Measurements from ENCODE around the gene ISX. TPM values are rescaled to one million over a fixed set of nuclear protein-coding genes. Genes with fewer than 3 reads are reported as not detected.

Gene ISX
- total and polyA plus RNA-seq, 5 donors, result not detected

DNA sequence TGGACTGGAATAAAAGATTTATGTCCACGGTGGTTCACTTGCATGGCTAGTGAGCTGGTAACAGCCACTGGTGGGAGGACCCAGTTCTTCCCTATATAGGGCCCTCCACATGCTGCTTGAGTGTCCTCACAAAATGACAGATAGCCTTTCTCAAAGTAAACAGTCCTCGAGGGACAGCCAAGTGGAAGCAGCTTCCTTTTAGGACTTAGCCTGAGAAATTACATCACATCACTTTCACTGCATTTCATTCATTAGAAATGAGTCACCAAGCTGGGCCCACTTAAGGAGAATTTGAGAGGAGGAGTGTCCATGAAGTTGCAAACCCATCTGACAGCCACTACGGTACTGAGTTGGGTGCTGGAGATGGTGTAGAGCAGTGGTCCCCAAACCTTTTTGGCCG is 7.0 kb downstream of the ISX start:
- H3K27ac ChIP-seq (ENCODE audit: low read length), result no peak overlapping the region
- H3K27me3 ChIP-seq (ENCODE audit: control insufficient read depth, insufficient read depth), result no peaks in the 10 kb centered on the region
- no peak for ATAC-seq
- 65% methylated on average over 4 of the region's 4 CpGs for WGBS
- intact Hi-C loops (cut with DNase I), result no loop called here
- H3K4me1 ChIP-seq (ENCODE audit: control insufficient read depth, insufficient read depth, low read length), result no peaks in the 10 kb centered on the region
- DNase-seq, result no peak
- H3K9me3 ChIP-seq (ENCODE audit: control insufficient read depth, low read length), result no peaks in the 10 kb centered on the region
- no peak overlapping the region for H3K4me3 ChIP-seq (ENCODE audit: low read length)

DNA sequence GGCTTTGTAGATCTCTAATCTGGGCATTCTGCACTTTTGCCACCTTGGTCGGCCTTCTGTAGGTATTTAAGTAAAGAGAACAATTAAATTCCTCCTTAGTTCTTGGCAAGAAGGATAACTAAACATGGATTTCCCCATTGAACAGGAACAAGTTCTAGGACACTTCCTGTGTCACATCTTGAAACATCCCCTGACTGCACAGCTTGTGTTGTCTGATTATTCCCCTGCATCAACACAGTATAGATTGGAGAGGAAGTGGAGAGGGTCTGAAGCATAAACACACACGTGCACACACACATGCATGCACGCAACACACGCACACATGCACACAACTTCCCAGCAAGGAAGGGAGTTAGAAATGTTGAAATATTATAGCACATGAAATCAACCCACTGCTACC is 8.6 kb downstream of the ISX start:
- no peaks in the 10 kb centered on the region for H3K4me1 ChIP-seq (ENCODE audit: control insufficient read depth, insufficient read depth, low read length)
- no peaks in the 10 kb centered on the region for H3K27me3 ChIP-seq (ENCODE audit: control insufficient read depth, insufficient read depth)
- 85% methylated on average over 4 of the region's 4 CpGs for WGBS
- H3K9me3 ChIP-seq (ENCODE audit: control insufficient read depth, low read length), result no peaks in the 10 kb centered on the region
- H3K27ac ChIP-seq (ENCODE audit: low read length), result no peak overlapping the region
- ATAC-seq (no peak), DNase-seq (no peak)
- intact Hi-C loops (cut with DNase I), result no loop called here
- H3K4me3 ChIP-seq (ENCODE audit: low read length), result no peak overlapping the region

DNA sequence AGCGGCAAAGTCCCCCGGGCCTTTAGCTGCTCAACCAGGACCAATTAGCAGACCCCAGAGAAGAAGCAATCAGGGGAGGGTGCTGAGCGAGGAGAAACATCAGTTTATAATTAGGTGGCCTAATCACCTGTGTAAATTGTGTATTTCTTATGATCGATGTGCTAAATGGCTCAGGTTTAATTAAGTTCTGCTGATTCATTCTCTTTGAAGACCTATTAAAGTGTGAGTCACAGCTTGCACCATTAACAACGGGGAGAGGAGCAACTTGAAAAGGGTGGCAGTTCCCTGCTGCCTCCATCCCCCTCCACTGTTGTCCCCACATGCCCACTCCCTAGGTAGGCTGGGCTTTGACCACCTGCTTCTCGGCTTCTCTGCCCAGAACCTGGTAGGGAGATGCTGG is 10.7 kb downstream of the ISX start:
- 78% methylated on average over 6 of the region's 6 CpGs for WGBS
- ATAC-seq, result no peak

DNA sequence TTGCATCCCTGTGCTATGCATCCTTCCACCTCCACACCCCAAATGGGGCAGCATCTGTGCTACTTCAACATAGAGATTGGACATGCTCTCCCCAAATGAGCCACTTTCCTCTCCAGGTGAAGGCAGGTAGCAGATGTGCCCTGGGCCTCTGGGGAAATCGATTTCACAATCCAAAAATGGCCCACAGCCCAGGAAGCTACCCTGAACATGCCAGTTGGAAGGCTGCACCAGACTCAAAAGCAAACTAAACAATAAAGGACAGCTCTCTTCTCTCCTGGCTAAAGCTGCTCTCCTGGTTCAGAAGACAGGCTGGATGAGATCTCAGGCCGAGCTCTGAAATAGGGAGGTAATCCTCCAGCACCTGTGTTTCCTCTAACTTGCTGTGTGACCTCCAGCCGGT is 19.7 kb downstream of the ISX start:
- Histone ChIP-seq H3K27ac (ENCODE audit: low read length) (no peak overlapping the region), H3K4me1 (ENCODE audit: control insufficient read depth, insufficient read depth, low read length) (no peaks in the 10 kb centered on the region), H3K27me3 (ENCODE audit: control insufficient read depth, insufficient read depth) (no peaks in the 10 kb centered on the region), H3K9me3 (ENCODE audit: control insufficient read depth, low read length) (no peaks in the 10 kb centered on the region), H3K4me3 (ENCODE audit: low read length) (no peak overlapping the region)
- DNase-seq (no peak), ATAC-seq (no peak)
- intact Hi-C loops (cut with DNase I), result no loop called here
- 70% methylated on average over 3 of the region's 3 CpGs for WGBS

More for the DNA sequence above, 10.7 kb downstream of the ISX start:
- Histone ChIP-seq H3K27me3 (ENCODE audit: control insufficient read depth, insufficient read depth) (no peaks in the 10 kb centered on the region), H3K9me3 (ENCODE audit: control insufficient read depth, low read length) (no peaks in the 10 kb centered on the region), H3K4me3 (ENCODE audit: low read length) (no peak overlapping the region), H3K27ac (ENCODE audit: low read length) (no peak overlapping the region), H3K4me1 (ENCODE audit: control insufficient read depth, insufficient read depth, low read length) (no peaks in the 10 kb centered on the region)
- DNase-seq, result no peak
- intact Hi-C loops (cut with DNase I), result no loop called here

DNA sequence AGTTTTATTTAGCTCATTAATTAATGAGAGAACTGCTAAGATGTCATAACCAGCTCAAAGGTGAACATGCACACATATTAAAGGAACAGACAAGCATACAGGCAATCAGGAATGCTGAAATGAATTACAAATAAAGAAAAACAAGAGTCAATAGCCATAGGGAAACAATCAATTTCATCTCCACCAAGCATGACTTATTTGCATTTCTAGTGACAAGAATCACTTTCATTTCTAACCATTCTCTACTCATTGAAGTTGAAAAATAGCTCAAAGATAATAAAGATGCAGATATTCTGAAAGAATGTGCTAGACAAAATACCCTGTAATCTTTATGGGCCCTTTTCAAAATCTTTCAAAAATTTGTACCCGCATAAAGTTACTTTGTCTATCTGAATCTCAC is 23.2 kb downstream of the ISX start:
- ATAC-seq, result no peak
- 96% methylated on average over 1 of the region's 1 CpG for WGBS

DNA sequence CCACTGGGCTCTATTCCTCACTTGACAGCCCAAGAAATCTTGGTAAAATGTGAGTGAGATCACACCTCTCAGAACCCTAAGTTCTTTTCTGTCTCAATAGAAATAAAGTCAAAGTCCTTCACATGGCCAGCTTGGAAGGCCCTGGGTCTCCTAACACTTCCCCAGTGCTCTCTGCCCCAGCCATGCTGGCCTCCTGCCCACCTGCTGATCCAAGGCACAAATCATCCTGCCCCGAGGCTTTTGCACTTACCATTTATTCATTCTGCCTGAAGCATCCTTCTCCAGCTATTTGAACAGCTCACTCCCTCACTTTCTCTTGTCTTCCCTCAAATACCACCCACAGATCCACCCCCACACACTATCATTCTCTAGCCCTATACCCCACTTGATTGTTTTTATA is 26.4 kb downstream of the ISX start:
- WGBS, result 35% methylated on average over 1 of the region's 1 CpG
- intact Hi-C loops (cut with DNase I), result no loop called here
- H3K27me3 ChIP-seq (ENCODE audit: control insufficient read depth, insufficient read depth), result no peaks in the 10 kb centered on the region

More for the DNA sequence above, 23.2 kb downstream of the ISX start:
- DNase-seq, result no peak
- intact Hi-C loops (cut with DNase I), result no loop called here
- H3K27me3 ChIP-seq (ENCODE audit: control insufficient read depth, insufficient read depth), result no peaks in the 10 kb centered on the region
- H3K4me1 ChIP-seq (ENCODE audit: control insufficient read depth, insufficient read depth, low read length), result no peaks in the 10 kb centered on the region
- H3K4me3 ChIP-seq (ENCODE audit: low read length), result no peak overlapping the region
- H3K9me3 ChIP-seq (ENCODE audit: control insufficient read depth, low read length), result no peaks in the 10 kb centered on the region
- no peak overlapping the region for H3K27ac ChIP-seq (ENCODE audit: low read length)

DNA sequence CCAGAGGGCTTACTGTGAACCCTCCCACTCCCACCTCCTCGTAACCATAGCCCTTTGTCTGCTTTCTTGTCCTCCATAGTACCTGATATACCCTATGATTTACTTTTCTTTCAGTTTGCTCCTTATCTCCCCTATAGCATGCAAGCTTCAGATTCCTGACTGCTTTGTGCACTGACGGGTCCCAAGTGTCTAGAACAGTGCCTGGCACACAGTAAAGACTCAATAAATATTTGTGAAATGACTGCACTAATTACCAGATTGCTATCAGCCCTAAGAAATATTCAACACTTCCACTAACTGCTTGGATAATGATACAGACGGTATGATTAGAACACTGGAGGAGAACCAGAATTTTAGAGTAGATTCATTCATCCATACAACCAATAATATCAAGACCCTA is 33.0 kb downstream of the ISX start:
- WGBS, result 51% methylated on average over 3 of the region's 3 CpGs
- H3K27me3 ChIP-seq (ENCODE audit: control insufficient read depth, insufficient read depth), result no peaks in the 10 kb centered on the region
- no peak overlapping the region for H3K27ac ChIP-seq (ENCODE audit: low read length)
- H3K4me3 ChIP-seq (ENCODE audit: low read length), result no peak overlapping the region
- no peak for DNase-seq
- intact Hi-C loops (cut with DNase I), result no loop called here
- ATAC-seq, result no peak
- no peaks in the 10 kb centered on the region for H3K4me1 ChIP-seq (ENCODE audit: control insufficient read depth, insufficient read depth, low read length)
- no peaks in the 10 kb centered on the region for H3K9me3 ChIP-seq (ENCODE audit: control insufficient read depth, low read length)

More for the DNA sequence above, 26.4 kb downstream of the ISX start:
- no peaks in the 10 kb centered on the region for H3K9me3 ChIP-seq (ENCODE audit: control insufficient read depth, low read length)
- DNase-seq (no peak), ATAC-seq (no peak)
- no peak overlapping the region for H3K27ac ChIP-seq (ENCODE audit: low read length)
- H3K4me3 ChIP-seq (ENCODE audit: low read length), result no peak overlapping the region
- no peaks in the 10 kb centered on the region for H3K4me1 ChIP-seq (ENCODE audit: control insufficient read depth, insufficient read depth, low read length)

DNA sequence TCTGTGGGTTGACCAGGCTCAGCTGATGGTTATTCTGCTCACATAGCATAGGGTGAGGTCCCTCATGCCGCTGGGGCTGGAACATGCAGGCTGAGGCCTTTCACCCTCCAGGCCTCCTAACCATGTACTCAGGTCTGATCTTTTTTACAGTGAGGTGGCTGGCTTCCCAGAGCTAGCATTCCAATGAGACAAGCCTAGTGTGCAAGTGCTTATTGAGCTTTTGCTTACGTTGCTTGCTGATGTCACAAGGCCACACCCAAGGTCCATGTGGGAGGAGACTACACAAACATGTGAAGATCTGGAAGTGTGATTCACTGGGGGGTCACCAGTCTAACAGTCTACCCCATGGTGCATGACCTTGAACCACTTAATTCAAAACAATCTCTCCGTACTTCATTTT is 33.9 kb downstream of the ISX start:
- intact Hi-C loops (cut with DNase I), result no loop called here
- 81% methylated on average over 3 of the region's 3 CpGs for WGBS
- ATAC-seq (no peak), DNase-seq (no peak)
- no peaks in the 10 kb centered on the region for H3K27me3 ChIP-seq (ENCODE audit: control insufficient read depth, insufficient read depth)
- H3K4me1 ChIP-seq (ENCODE audit: control insufficient read depth, insufficient read depth, low read length), result no peaks in the 10 kb centered on the region
- H3K27ac ChIP-seq (ENCODE audit: low read length), result no peak overlapping the region
- H3K4me3 ChIP-seq (ENCODE audit: low read length), result no peak overlapping the region
- H3K9me3 ChIP-seq (ENCODE audit: control insufficient read depth, low read length), result no peaks in the 10 kb centered on the region

DNA sequence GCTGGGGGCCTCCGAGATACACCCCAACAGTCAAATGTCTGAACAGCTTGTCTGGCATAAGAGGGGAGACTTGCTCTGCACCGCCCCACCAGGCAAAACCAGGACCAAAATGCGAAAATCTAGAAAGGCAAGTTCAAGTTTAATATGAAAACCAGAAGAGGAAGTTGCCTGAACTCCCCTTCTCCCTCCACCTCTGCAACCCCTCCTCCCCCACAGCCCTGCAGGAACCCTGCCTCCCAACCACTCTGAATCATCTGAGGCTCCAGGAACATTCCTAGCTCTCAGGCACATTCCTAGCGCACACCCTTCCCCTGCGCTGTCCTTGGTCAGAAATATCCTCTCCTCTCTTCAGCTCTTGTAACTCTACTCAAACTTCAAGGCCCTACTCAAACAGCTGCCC is 36.7 kb downstream of the ISX start:
- Histone ChIP-seq H3K4me3 (ENCODE audit: low read length) (no peak overlapping the region), H3K9me3 (ENCODE audit: control insufficient read depth, low read length) (no peaks in the 10 kb centered on the region), H3K27ac (ENCODE audit: low read length) (no peak overlapping the region), H3K4me1 (ENCODE audit: control insufficient read depth, insufficient read depth, low read length) (no peaks in the 10 kb centered on the region), H3K27me3 (ENCODE audit: control insufficient read depth, insufficient read depth) (no peaks in the 10 kb centered on the region)
- intact Hi-C loops (cut with DNase I), result no loop called here
- DNase-seq (no peak), ATAC-seq (peak; percentile 31 to 48)
- 64% methylated on average over 5 of the region's 5 CpGs for WGBS

DNA sequence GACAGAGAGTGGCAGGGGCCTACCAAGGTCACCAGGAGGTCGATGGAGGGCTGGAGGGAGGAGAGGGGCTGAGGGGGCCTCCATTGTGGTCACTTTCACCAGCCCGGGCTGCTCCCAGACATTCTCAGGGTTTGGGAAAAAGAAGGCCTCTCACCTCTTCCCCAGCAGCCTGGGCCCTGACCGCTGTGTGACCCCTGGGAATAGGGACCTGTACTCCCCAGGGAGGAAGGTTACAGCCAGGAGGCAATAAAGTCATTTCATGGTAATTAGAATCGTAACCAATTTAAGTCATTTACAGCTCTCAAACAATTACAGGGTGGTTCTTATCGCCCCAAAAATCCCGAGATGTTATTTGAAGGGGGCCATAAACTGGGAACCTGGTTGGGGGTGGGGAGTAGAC is 37.8 kb downstream of the ISX start:
- Histone ChIP-seq H3K27me3 (ENCODE audit: control insufficient read depth, insufficient read depth) (no peaks in the 10 kb centered on the region), H3K9me3 (ENCODE audit: control insufficient read depth, low read length) (no peaks in the 10 kb centered on the region), H3K4me3 (ENCODE audit: low read length) (no peak overlapping the region), H3K27ac (ENCODE audit: low read length) (no peak overlapping the region), H3K4me1 (ENCODE audit: control insufficient read depth, insufficient read depth, low read length) (no peaks in the 10 kb centered on the region)
- DNase-seq, result no peak
- ATAC-seq, result no peak
- WGBS, result 67% methylated on average over 6 of the region's 6 CpGs
- intact Hi-C loops (cut with DNase I), result no loop called here

DNA sequence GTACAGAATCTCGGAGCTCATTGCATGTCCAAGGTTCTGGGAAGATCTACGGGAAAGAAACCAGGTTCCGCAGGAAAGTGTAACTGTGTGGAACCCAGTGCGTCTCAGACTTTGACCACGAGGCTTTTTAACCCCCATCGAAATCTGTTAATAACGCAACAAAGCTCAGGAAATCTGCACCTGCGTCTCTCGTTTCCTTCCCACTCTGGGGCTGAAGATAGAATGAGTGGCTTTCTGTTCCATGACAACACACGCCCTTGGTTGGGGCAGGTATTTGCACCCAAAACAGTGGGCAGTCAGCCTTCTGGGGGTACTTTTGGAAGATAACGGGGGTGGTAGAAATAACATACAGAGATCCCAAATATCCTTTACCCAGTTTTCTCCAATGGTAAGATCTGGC is 38.5 kb downstream of the ISX start:
- intact Hi-C loops (cut with DNase I), result no loop called here
- H3K4me3 ChIP-seq (ENCODE audit: low read length), result no peak overlapping the region
- H3K27ac ChIP-seq (ENCODE audit: low read length), result no peak overlapping the region
- H3K9me3 ChIP-seq (ENCODE audit: control insufficient read depth, low read length), result no peaks in the 10 kb centered on the region
- 78% methylated on average over 11 of the region's 11 CpGs for WGBS
- no peaks in the 10 kb centered on the region for H3K27me3 ChIP-seq (ENCODE audit: control insufficient read depth, insufficient read depth)
- H3K4me1 ChIP-seq (ENCODE audit: control insufficient read depth, insufficient read depth, low read length), result no peaks in the 10 kb centered on the region
- ATAC-seq (no peak), DNase-seq (no peak)

DNA sequence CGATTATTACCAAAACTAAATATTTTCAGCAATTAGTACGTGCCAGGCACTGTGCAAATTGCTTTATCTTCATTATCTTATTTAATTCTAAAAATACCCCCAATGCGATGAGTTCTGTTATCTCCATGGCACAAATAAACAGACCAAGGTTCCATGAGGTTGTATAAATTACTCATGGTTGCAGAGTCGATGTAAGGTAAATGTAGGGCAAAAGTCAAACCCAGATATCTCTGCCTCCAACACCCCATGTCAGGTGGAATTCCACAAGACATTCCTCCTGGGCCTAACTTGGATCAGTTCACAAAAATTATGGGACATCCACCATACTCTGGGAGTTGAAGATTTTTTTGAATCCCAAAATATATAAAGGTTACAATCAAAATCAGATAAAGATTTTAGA is 43.7 kb downstream of the ISX start:
- no peak overlapping the region for H3K27ac ChIP-seq (ENCODE audit: low read length)
- intact Hi-C loops (cut with DNase I), result no loop called here
- no peaks in the 10 kb centered on the region for H3K9me3 ChIP-seq (ENCODE audit: control insufficient read depth, low read length)
- ATAC-seq (no peak), DNase-seq (no peak)
- 42% methylated on average over 4 of the region's 4 CpGs for WGBS
- no peak overlapping the region for H3K4me3 ChIP-seq (ENCODE audit: low read length)
- H3K4me1 ChIP-seq (ENCODE audit: control insufficient read depth, insufficient read depth, low read length), result no peaks in the 10 kb centered on the region
- H3K27me3 ChIP-seq (ENCODE audit: control insufficient read depth, insufficient read depth), result no peaks in the 10 kb centered on the region

All from right cardiac atrium (tissue), 5 donors.